WTC11 (cell line): ENCODE data around the gene ZIC2. TPM values are rescaled to one million over a fixed set of nuclear protein-coding genes. Genes with fewer than 3 reads are reported as not detected.

ENCODE experiments used
- ATAC-seq: fragments of 200-7000 bp; cut with Tn5 transposase; 2 replicates; pipeline ENCODE4 v1.10.0; 2021; ENCODE audit warnings: mild to moderate bottlenecking, moderate library complexity
- CTCF ChIA-PET: fragments of 300-600 bp; sonication (Branson Sonifier 250); formaldehyde crosslinking; loops from one replicate; lab custom pipeline; 2021; ENCODE audit warnings: antibody characterized with exemption; lab: Charles Lee
- POLR2A ChIA-PET: fragments of 350-600 bp; sonication (Branson Sonifier 250); formaldehyde crosslinking; loops from one replicate; lab custom pipeline; 2021; ENCODE audit warnings: antibody characterized with exemption; lab: Charles Lee
- DNase-seq: peaks from one replicate; pipeline ENCODE4 v3.0.0; 2021; ENCODE audit warnings: low spot score
- H3K27ac Mint-ChIP-seq: 2 replicates; pipeline ENCODE4 v1.8.0; 2021; ENCODE audit warnings: mixed read lengths
- H3K27me3 Mint-ChIP-seq: 2 replicates; pipeline ENCODE4 v1.8.0; 2021; ENCODE audit warnings: low read depth, mild to moderate bottlenecking, moderate library complexity, mixed read lengths
- H3K36me3 Mint-ChIP-seq: 2 replicates; pipeline ENCODE4 v1.8.0; 2021; ENCODE audit warnings: mixed read lengths
- H3K4me1 Mint-ChIP-seq: 2 replicates; pipeline ENCODE4 v1.8.0; 2022; ENCODE audit warnings: mixed read lengths
- H3K4me3 Mint-ChIP-seq: 2 replicates; pipeline ENCODE4 v1.8.0; 2021; ENCODE audit warnings: mild to moderate bottlenecking, moderate library complexity, mixed read lengths
- H3K9me3 Mint-ChIP-seq: 2 replicates; pipeline ENCODE4 v1.8.0; 2021; ENCODE audit warnings: mixed read lengths
- ESRRA ChIP-seq: sonication (generic); formaldehyde crosslinking; IDR thresholded peaks from 2 replicates; pipeline ENCODE4 v1.8.1; 2022; ENCODE audit warnings: mild to moderate bottlenecking, missing genetic modification reagents, borderline replicate concordance
- FOXJ3 ChIP-seq: sonication (generic); formaldehyde crosslinking; IDR thresholded peaks from 2 replicates; pipeline ENCODE4 v1.9.0; 2021; ENCODE audit warnings: missing genetic modification reagents, mild to moderate bottlenecking, borderline replicate concordance
- GABPB1 ChIP-seq: sonication (generic); formaldehyde crosslinking; IDR thresholded peaks from 2 replicates; pipeline ENCODE4 v1.8.1; 2023; ENCODE audit warnings: mild to moderate bottlenecking, missing genetic modification reagents
- HMGA2 ChIP-seq: fragments of 250-450 bp; sonication (Bioruptor Pico); IDR thresholded peaks from 2 replicates; pipeline ENCODE4 v1.4.0; 2021; ENCODE audit warnings: mild to moderate bottlenecking, moderate library complexity
- SOX15 ChIP-seq: fragments of 250-450 bp; sonication (Bioruptor Pico); IDR thresholded peaks from 2 replicates; pipeline ENCODE4 v1.9.0; 2021; ENCODE audit warnings: mild to moderate bottlenecking
- total RNA-seq: library from RNA; stranded (reverse); gene quantifications from 3 replicates; pipeline ENCODE4 v1.2.3, GENCODE V29; 2021
- TF ChIP-seq, protein P1 (sequence below): sonication (generic); formaldehyde crosslinking; IDR thresholded peaks from 2 replicates; pipeline ENCODE4 v1.8.0; 2022; ENCODE audit warnings: missing genetic modification reagents
- TF ChIP-seq, protein P2 (sequence below): fragments of 250-450 bp; sonication (Bioruptor Pico); conservative IDR thresholded peaks from 2 replicates; pipeline ENCODE4 v1.9.0; 2021; ENCODE audit warnings: mild to moderate bottlenecking
- TF ChIP-seq, protein P3 (sequence below): sonication (generic); formaldehyde crosslinking; IDR thresholded peaks from 2 replicates; pipeline ENCODE4 v1.8.0; 2022; ENCODE audit warnings: mild to moderate bottlenecking, missing genetic modification reagents
- TF ChIP-seq, protein P4 (sequence below): fragments of 200-600 bp; IDR thresholded peaks from 2 replicates; pipeline ENCODE4 v1.8.0; 2022; ENCODE audit warnings: antibody characterized with exemption
- TF ChIP-seq, protein P5 (sequence below): fragments of 250-450 bp; sonication (Bioruptor Pico); IDR thresholded peaks from 2 replicates; pipeline ENCODE4 v1.9.0; 2021; ENCODE audit warnings: mild to moderate bottlenecking
- TF ChIP-seq, protein P6 (sequence below): sonication (generic); formaldehyde crosslinking; IDR thresholded peaks from 2 replicates; pipeline ENCODE4 v1.8.0; 2022; ENCODE audit warnings: mild to moderate bottlenecking, missing genetic modification reagents
- TF ChIP-seq, protein P7 (sequence below): fragments of 250-450 bp; sonication (Bioruptor Pico); IDR thresholded peaks from 2 replicates; pipeline ENCODE4 v2.1.2; 2022; ENCODE audit warnings: mild to moderate bottlenecking, moderate library complexity
- TF ChIP-seq, protein P8 (sequence below): sonication (generic); formaldehyde crosslinking; IDR thresholded peaks from 2 replicates; pipeline ENCODE4 v1.8.0; 2023; ENCODE audit warnings: mild to moderate bottlenecking, missing genetic modification reagents
- TF ChIP-seq, protein P9 (sequence below): sonication (generic); formaldehyde crosslinking; IDR thresholded peaks from 2 replicates; pipeline ENCODE4 v1.8.0; 2023; ENCODE audit warnings: missing genetic modification reagents, mild to moderate bottlenecking, borderline replicate concordance

Gene ZIC2
- total RNA-seq, 1 experiment from 2014 or later: 344 TPM

DNA sequence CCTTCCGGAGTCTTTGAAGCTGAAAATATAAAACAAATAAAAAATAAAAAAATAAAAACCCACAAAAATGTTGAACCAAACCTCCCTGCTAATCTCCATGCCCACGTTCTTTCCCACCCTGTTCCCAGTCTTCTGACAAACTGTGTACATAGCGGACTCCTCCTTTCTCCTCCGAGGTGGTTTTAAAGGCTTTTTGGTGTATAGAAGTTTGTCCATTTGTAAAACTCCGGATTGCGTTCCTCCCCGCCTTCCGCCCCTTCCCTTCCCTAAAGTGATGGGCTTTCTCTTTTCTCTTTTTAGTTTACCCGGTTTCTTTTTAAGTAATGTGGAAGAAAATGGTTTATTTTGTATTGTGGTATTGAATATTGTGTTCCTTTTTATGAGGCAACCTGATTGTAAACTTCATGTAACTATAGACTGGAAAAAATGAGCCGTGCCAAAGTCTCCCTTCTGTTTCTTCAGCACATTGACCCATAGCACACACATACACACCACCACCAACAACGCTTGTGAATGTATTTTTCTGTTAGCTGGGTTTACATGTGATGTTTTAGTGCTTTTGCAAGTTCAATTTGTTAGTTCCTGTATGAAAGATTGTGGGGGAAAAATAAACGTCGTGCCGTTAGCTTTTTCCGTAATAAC, 4.4 kb downstream of the ZIC2 start:
- ChIA-PET CTCF (interaction anchor here (1.0 kb wide), 1 partner anchor 386 kb away, joined by 6 read pairs; no protein-coding TSS in a partner anchor), POLR2A (interaction anchor here (0.5 to 7.1 kb wide), 3 partner anchors 15 to 277 kb away, joined by 3 to 67 read pairs (median 10); partner anchors contain the start of gene ZIC5)
- peaks cover 50% of the 10 kb centered on the region for H3K4me1 Mint-ChIP-seq
- ATAC-seq: no peak
- H3K4me3 Mint-ChIP-seq: peak overlapping the region; percentile 77
- peaks cover 43% of the 10 kb centered on the region for H3K27me3 Mint-ChIP-seq
- H3K36me3 Mint-ChIP-seq: peaks cover 40% of the 10 kb centered on the region
- DNase-seq: no peak
- H3K9me3 Mint-ChIP-seq: no peaks in the 10 kb centered on the region
- peak overlapping the region; percentile 87 for H3K27ac Mint-ChIP-seq
- TF ChIP-seq, protein P1, sequence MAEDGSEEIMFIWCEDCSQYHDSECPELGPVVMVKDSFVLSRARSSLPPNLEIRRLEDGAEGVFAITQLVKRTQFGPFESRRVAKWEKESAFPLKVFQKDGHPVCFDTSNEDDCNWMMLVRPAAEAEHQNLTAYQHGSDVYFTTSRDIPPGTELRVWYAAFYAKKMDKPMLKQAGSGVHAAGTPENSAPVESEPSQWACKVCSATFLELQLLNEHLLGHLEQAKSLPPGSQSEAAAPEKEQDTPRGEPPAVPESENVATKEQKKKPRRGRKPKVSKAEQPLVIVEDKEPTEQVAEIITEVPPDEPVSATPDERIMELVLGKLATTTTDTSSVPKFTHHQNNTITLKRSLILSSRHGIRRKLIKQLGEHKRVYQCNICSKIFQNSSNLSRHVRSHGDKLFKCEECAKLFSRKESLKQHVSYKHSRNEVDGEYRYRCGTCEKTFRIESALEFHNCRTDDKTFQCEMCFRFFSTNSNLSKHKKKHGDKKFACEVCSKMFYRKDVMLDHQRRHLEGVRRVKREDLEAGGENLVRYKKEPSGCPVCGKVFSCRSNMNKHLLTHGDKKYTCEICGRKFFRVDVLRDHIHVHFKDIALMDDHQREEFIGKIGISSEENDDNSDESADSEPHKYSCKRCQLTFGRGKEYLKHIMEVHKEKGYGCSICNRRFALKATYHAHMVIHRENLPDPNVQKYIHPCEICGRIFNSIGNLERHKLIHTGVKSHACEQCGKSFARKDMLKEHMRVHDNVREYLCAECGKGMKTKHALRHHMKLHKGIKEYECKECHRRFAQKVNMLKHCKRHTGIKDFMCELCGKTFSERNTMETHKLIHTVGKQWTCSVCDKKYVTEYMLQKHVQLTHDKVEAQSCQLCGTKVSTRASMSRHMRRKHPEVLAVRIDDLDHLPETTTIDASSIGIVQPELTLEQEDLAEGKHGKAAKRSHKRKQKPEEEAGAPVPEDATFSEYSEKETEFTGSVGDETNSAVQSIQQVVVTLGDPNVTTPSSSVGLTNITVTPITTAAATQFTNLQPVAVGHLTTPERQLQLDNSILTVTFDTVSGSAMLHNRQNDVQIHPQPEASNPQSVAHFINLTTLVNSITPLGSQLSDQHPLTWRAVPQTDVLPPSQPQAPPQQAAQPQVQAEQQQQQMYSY (CRISPR knock-in tag): no peak
- TF ChIP-seq, protein P2, sequence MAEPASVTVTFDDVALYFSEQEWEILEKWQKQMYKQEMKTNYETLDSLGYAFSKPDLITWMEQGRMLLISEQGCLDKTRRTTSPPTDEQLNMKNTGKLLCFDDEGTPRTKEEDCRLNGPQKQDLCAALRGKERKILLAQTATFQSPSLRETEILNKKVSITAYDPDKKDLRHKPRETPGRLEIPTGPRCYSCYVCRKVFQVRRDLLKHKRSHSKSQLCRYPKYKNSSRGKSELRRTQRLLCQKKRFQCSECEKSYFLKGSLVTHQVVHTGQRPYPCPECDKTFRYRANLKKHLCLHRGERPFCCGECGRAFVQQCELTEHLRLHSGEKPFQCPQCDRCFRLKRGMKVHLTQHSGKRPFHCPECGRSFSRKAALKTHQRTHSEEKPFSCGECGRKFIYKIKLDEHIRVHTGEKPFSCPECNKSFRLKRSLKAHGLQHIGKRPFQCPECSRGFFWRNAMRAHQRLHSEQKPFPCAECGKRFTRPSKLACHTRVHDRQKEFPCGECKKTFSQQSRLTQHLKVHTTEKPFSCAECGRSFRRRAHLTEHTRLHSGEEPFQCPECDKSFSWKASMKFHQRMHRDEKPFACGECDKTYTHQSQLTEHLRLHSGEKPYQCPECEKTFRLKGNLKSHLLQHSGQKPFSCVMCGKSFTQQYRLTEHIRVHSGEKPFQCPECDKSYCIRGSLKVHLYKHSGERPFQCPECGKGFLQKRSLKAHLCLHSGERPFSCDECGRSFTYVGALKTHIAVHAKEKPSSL (CRISPR knock-in tag): no peak
- TF ChIP-seq, protein P3, sequence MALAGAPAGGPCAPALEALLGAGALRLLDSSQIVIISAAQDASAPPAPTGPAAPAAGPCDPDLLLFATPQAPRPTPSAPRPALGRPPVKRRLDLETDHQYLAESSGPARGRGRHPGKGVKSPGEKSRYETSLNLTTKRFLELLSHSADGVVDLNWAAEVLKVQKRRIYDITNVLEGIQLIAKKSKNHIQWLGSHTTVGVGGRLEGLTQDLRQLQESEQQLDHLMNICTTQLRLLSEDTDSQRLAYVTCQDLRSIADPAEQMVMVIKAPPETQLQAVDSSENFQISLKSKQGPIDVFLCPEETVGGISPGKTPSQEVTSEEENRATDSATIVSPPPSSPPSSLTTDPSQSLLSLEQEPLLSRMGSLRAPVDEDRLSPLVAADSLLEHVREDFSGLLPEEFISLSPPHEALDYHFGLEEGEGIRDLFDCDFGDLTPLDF (CRISPR knock-in tag): no peak
- TF ChIP-seq GABPB1 (CRISPR knock-in tag) (no peak), HMGA2 (CRISPR knock-in tag) (no peak), SOX15 (CRISPR knock-in tag) (no peak), ESRRA (no peak), FOXJ3 (CRISPR knock-in tag) (no peak)
- TF ChIP-seq, protein P4, sequence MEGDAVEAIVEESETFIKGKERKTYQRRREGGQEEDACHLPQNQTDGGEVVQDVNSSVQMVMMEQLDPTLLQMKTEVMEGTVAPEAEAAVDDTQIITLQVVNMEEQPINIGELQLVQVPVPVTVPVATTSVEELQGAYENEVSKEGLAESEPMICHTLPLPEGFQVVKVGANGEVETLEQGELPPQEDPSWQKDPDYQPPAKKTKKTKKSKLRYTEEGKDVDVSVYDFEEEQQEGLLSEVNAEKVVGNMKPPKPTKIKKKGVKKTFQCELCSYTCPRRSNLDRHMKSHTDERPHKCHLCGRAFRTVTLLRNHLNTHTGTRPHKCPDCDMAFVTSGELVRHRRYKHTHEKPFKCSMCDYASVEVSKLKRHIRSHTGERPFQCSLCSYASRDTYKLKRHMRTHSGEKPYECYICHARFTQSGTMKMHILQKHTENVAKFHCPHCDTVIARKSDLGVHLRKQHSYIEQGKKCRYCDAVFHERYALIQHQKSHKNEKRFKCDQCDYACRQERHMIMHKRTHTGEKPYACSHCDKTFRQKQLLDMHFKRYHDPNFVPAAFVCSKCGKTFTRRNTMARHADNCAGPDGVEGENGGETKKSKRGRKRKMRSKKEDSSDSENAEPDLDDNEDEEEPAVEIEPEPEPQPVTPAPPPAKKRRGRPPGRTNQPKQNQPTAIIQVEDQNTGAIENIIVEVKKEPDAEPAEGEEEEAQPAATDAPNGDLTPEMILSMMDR: no peak
- TF ChIP-seq, protein P5, sequence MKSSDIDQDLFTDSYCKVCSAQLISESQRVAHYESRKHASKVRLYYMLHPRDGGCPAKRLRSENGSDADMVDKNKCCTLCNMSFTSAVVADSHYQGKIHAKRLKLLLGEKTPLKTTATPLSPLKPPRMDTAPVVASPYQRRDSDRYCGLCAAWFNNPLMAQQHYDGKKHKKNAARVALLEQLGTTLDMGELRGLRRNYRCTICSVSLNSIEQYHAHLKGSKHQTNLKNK (CRISPR knock-in tag): no peak
- TF ChIP-seq, protein P6, sequence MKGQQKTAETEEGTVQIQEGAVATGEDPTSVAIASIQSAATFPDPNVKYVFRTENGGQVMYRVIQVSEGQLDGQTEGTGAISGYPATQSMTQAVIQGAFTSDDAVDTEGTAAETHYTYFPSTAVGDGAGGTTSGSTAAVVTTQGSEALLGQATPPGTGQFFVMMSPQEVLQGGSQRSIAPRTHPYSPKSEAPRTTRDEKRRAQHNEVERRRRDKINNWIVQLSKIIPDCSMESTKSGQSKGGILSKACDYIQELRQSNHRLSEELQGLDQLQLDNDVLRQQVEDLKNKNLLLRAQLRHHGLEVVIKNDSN (CRISPR knock-in tag): no peak
- TF ChIP-seq, protein P7, sequence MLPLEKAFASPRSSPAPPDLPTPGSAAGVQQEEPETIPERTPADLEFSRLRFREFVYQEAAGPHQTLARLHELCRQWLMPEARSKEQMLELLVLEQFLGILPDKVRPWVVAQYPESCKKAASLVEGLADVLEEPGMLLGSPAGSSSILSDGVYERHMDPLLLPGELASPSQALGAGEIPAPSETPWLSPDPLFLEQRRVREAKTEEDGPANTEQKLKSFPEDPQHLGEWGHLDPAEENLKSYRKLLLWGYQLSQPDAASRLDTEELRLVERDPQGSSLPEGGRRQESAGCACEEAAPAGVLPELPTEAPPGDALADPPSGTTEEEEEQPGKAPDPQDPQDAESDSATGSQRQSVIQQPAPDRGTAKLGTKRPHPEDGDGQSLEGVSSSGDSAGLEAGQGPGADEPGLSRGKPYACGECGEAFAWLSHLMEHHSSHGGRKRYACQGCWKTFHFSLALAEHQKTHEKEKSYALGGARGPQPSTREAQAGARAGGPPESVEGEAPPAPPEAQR (CRISPR knock-in tag): no peak
- TF ChIP-seq, protein P8, sequence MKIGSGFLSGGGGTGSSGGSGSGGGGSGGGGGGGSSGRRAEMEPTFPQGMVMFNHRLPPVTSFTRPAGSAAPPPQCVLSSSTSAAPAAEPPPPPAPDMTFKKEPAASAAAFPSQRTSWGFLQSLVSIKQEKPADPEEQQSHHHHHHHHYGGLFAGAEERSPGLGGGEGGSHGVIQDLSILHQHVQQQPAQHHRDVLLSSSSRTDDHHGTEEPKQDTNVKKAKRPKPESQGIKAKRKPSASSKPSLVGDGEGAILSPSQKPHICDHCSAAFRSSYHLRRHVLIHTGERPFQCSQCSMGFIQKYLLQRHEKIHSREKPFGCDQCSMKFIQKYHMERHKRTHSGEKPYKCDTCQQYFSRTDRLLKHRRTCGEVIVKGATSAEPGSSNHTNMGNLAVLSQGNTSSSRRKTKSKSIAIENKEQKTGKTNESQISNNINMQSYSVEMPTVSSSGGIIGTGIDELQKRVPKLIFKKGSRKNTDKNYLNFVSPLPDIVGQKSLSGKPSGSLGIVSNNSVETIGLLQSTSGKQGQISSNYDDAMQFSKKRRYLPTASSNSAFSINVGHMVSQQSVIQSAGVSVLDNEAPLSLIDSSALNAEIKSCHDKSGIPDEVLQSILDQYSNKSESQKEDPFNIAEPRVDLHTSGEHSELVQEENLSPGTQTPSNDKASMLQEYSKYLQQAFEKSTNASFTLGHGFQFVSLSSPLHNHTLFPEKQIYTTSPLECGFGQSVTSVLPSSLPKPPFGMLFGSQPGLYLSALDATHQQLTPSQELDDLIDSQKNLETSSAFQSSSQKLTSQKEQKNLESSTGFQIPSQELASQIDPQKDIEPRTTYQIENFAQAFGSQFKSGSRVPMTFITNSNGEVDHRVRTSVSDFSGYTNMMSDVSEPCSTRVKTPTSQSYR (CRISPR knock-in tag): no peak
- TF ChIP-seq, protein P9, sequence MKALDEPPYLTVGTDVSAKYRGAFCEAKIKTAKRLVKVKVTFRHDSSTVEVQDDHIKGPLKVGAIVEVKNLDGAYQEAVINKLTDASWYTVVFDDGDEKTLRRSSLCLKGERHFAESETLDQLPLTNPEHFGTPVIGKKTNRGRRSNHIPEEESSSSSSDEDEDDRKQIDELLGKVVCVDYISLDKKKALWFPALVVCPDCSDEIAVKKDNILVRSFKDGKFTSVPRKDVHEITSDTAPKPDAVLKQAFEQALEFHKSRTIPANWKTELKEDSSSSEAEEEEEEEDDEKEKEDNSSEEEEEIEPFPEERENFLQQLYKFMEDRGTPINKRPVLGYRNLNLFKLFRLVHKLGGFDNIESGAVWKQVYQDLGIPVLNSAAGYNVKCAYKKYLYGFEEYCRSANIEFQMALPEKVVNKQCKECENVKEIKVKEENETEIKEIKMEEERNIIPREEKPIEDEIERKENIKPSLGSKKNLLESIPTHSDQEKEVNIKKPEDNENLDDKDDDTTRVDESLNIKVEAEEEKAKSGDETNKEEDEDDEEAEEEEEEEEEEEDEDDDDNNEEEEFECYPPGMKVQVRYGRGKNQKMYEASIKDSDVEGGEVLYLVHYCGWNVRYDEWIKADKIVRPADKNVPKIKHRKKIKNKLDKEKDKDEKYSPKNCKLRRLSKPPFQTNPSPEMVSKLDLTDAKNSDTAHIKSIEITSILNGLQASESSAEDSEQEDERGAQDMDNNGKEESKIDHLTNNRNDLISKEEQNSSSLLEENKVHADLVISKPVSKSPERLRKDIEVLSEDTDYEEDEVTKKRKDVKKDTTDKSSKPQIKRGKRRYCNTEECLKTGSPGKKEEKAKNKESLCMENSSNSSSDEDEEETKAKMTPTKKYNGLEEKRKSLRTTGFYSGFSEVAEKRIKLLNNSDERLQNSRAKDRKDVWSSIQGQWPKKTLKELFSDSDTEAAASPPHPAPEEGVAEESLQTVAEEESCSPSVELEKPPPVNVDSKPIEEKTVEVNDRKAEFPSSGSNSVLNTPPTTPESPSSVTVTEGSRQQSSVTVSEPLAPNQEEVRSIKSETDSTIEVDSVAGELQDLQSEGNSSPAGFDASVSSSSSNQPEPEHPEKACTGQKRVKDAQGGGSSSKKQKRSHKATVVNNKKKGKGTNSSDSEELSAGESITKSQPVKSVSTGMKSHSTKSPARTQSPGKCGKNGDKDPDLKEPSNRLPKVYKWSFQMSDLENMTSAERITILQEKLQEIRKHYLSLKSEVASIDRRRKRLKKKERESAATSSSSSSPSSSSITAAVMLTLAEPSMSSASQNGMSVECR (CRISPR knock-in tag): no peak
